Epithelial cell of esophagus (primary cell): ENCODE measurements around the gene NIPAL4.

ENCODE experiments used
- DNase-seq: peaks from one replicate; pipeline ENCODE4 v3.0.0; 2010; ENCODE audit warnings: low read depth
- H3K4me3 ChIP-seq: 2 replicates; pipeline ENCODE4 v1.5.1; 2011; ENCODE audit warnings: mild to moderate bottlenecking, low read length, control low read depth
- TF ChIP-seq, protein P1 (sequence below): IDR thresholded peaks from 2 replicates; pipeline ENCODE4 v1.5.1; 2011; ENCODE audit warnings: low read depth, mild to moderate bottlenecking, low read length, control low read depth, inconsistent platforms; ENCODE audit not compliant: insufficient read depth; ENCODE audit errors: missing control alignments

Gene NIPAL4

DNA sequence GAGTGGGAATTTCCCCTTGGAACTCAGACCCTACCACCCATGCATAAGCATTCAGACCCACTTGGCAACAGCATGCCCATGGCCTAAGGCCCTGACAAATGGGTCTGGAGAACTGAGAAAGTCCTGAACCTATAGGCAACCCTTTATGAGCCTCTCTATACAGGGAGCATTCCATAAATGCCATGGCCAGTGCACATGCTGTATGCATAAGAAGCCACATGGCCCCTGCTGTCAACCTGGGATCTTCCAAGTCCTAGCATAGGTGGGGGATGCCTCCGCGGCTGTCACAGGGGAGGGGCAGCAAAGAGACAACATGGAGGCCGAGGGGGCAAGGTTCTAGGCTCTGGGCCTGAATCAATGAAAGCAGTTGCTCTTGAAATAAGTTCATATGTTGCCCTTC, 8.2 kb upstream of the NIPAL4 start:
- TF ChIP-seq, protein P1, sequence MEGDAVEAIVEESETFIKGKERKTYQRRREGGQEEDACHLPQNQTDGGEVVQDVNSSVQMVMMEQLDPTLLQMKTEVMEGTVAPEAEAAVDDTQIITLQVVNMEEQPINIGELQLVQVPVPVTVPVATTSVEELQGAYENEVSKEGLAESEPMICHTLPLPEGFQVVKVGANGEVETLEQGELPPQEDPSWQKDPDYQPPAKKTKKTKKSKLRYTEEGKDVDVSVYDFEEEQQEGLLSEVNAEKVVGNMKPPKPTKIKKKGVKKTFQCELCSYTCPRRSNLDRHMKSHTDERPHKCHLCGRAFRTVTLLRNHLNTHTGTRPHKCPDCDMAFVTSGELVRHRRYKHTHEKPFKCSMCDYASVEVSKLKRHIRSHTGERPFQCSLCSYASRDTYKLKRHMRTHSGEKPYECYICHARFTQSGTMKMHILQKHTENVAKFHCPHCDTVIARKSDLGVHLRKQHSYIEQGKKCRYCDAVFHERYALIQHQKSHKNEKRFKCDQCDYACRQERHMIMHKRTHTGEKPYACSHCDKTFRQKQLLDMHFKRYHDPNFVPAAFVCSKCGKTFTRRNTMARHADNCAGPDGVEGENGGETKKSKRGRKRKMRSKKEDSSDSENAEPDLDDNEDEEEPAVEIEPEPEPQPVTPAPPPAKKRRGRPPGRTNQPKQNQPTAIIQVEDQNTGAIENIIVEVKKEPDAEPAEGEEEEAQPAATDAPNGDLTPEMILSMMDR, result no peak
- H3K4me3 ChIP-seq, result no peak overlapping the region
- DNase-seq, result no peak

DNA sequence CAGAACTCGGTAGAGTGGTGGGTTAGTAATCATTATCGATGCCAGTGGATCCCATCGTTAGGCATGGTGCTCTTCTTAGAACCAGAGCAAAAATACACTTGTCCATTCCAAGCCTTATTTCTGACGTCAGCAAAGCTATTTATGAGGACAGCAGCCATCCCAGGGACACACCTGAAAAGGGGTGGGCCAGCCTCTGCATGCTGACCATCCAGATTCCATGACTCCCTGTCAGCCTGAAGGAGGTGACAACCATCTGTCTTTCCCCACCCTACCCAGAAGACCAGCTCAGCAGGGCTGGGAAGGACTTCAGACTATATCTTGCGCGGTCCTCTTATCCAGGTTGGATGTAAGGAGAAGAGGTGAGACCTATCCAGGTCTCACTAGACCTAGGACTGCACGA, 5.7 kb upstream of the NIPAL4 start:
- no peak for DNase-seq
- H3K4me3 ChIP-seq, result no peak overlapping the region
- TF ChIP-seq, protein P1, result no peak

DNA sequence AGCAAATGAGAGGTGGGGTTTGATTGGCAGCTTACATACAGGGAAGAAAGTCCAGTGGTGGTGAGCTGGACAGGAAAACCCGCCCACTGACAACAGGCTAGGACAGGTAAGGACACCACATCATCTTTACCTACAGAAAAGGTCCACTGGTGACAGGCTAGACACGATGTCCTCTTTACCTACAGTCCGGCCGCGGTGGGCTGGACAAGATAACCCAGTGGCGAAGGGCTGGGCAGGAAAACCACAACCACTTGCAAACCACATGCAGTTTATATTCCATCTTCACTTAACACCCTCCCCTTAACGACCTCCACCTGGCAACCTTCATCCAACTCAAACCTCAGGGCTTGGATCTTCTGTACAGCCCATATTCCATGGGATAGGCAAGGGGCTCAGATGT, 5.0 kb upstream of the NIPAL4 start:
- TF ChIP-seq, protein P1, result no peak
- H3K4me3 ChIP-seq, result no peak overlapping the region
- peak; percentile 30 for DNase-seq

DNA sequence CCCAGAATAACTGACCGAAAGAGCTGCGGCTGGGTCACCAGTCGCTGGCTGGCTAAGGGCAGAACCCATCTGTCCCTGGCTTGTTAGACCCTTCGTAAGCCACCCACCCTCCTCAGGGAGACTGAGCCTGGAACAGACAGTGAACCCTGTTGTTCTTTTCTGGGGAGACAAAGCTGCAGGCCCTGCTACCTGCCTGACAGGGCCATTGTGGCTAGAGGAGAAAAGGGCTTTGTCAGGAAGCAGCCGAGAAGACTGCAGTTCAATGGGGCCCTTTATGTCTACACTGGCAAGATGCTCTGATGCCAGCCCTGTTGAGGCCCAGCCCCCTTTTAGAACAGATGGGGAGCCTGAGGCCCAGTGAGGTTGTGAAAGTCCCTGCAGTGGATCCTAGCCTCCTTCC, 3.7 kb upstream of the NIPAL4 start:
- DNase-seq, result no peak
- no peak overlapping the region for H3K4me3 ChIP-seq
- TF ChIP-seq, protein P1, result no peak

DNA sequence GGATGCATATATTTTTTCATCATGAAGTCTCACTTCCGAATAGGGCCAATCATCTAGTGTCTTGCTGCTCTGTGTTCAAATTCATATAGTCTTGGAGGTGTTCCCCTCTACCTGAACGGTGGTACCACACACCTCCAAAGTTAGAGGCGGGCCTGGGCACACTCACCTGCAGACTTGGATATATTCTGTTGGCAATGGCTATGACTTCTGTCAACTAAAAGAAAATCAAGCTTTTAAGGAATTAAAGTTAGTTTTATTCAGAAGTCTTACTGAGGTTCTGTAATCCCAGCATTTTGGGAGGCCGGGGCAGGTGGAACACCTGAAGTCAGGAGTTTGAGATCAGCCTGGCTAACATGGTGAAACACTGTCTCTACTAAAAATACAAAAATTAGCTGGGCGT, 2.6 kb upstream of the NIPAL4 start:
- no peak for DNase-seq
- TF ChIP-seq, protein P1, result no peak
- H3K4me3 ChIP-seq, result no peak overlapping the region

DNA sequence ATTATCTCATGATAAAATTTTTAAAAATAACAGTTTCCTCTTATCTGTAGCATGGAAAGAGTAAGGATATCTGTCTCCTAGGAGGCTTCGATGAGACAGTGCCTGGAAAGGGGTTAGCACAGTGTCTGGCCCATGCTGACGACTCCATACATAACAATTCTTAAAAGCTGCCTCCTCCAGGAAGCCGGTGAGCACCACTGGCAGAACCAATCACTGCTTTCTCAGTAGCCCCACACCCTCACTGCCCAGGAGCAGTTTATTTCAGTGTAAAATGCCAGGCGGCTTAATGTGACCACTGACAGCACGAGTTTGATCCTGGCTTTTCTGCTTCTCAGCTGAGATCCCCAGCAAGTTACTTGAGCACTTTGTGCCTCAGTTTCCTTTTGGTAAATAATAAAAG, 1.2 kb upstream of the NIPAL4 start:
- TF ChIP-seq, protein P1, result no peak
- no peak for DNase-seq
- no peak overlapping the region for H3K4me3 ChIP-seq

DNA sequence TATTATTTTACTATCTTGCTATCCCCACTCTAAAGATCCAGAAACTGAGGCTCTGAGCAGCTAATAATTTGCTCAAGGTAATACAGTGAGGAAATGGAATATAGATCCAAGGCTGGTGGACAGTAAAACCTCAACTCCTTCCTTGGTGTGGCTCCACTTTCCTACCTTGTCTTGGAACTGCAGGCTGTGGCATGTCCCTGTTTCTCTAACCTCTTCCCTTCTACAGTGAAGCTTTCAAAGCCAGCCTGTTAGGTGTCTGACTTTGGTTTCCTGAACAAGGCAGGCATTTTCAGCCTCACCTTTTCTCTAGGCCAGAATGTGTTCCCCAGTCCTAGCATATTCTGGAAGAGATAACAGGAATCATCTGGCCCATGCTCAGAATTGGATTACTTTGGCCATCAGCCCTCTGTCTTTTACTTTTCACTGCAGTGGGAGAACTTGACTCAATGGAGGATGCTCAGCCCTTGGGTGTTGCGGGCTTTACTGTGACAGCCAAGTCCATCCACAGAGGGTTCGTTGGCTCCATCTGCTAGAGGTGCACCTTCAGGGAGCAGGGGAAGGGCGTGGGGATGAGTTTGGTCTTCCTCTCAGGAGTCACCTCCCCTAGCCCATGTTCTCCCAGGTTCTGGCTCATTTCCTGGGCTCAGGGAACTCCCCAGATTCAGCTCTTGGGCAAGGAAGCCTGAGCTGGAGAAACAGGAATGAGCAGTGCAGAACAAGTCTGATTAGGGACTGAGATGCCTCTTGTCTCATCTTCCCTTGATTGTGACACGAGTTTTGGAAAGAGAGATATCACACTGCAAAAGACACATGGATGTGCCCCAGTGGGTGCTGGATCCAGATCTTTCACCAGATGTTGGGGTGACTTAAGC, 1.1 kb downstream of the NIPAL4 start:
- H3K4me3 ChIP-seq, result peak overlapping the region; percentile 75
- TF ChIP-seq, protein P1, result no peak
- peak; percentile 94 for DNase-seq
